ENCODE results near the gene ZFPM1. TPM values are rescaled to one million over a fixed set of nuclear protein-coding genes. Genes with fewer than 3 reads are reported as not detected.
A peak's percentile ranks its signal among the peaks of the same experiment; 100 is the strongest.

The ZFPM1 gene
- polyA plus RNA-seq, 1 of the 3 experiments (the other 2 are of a cell fraction): 1.2 TPM

- Histone ChIP-seq H3K9me3 (no peaks in the 10 kb centered on the region), H2AFZ (ENCODE audit: low read depth) (no peak overlapping the region), H3K36me3 (replicated peaks in 1 of 2; ENCODE audit: control insufficient read depth in 1 of 2, insufficient read depth in 2 of 2, low read length in 1 of 2) (no peaks in the 10 kb centered on the region), H3K4me2 (no peak overlapping the region), H3K9me2 (no peaks in the 10 kb centered on the region), H3K27ac (ENCODE audit: low read depth in 2 of 2, low read length in 1 of 2) (peak overlapping the region in 1 of 2 experiments; percentile 79; a peak in 2 of 4 replicates), H4K20me1 (ENCODE audit: insufficient read depth) (0 out of 2 replicates have a peak, but pooled peaks cover 10% of the 10 kb centered on the region), H3K27me3 (ENCODE audit: insufficient read depth) (no peaks in the 10 kb centered on the region), H3K4me3 (ENCODE audit: low read depth in 2 of 2, low read length in 1 of 2) (no peak overlapping the region), H3K9ac (no peak overlapping the region), H3K79me2 (ENCODE audit: insufficient read depth) (no peaks in the 10 kb centered on the region), H3F3A (replicated peaks; ENCODE audit: insufficient read depth) (no peaks in the 10 kb centered on the region), H3K4me1 (ENCODE audit: control insufficient read depth in 1 of 2, insufficient read depth in 2 of 2, low read depth in 1 of 2, low read length in 1 of 2) (peaks cover 0 to 36% of the 10 kb centered on the region in 2 experiments; a peak in 1 of 4 replicates)
- no peak for DNase-seq
- TF ChIP-seq CTCF (IDR thresholded peaks at IDR 0.05) (no peak), IRF3 (IDR thresholded peaks at IDR 0.05; ENCODE audit: low read depth, low read length) (no peak), REST (IDR thresholded peaks at IDR 0.05; ENCODE audit: low read depth, low read length) (no peak), YY1 (IDR thresholded peaks at IDR 0.05; ENCODE audit: low read depth) (no peak), FOXJ3 (CRISPR knock-in tag; IDR thresholded peaks at IDR 0.05) (no peak), USF1 (IDR thresholded peaks at IDR 0.05; ENCODE audit: borderline replicate concordance, low read depth) (no peak)
- ChIA-PET POLR2A (interaction anchor here (0.6 kb wide), 1 partner anchor 1104 kb away, joined by 3 read pairs; no protein-coding TSS in a partner anchor), CTCF (interaction anchor here (1.3 to 3.4 kb wide), 5 partner anchors 10 to 61 kb away, joined by 3 to 29 read pairs (median 4); no protein-coding TSS in a partner anchor)
- WGBS (ENCODE audit: low lambda C conversion rate): 97% methylated on average over 12 of the region's 13 CpGs
These were observed 50.9 kb downstream of the ZFPM1 start for GRCh38 chr16:88503771-88504488.

All from SK-N-SH (cell line).